Endothelial cell of umbilical vein (primary cell): ENCODE measurements around the gene PRICKLE4.

Experiments
- EZH2 ChIP-seq: IDR thresholded peaks from 2 replicates; pipeline ENCODE4 v1.6.1; 2012; ENCODE audit warnings: borderline replicate concordance, low read depth, mild to moderate bottlenecking, moderate library complexity, low read length, inconsistent platforms; ENCODE audit not compliant: severe bottlenecking
- FOS ChIP-seq: IDR thresholded peaks from 2 replicates; pipeline ENCODE4 v1.6.1; 2011; ENCODE audit warnings: mild to moderate bottlenecking, low read length, moderate library complexity, borderline replicate concordance; ENCODE audit not compliant: insufficient read depth
- GATA2 ChIP-seq: IDR thresholded peaks from 2 replicates; pipeline ENCODE4 v1.7.0; 2011; ENCODE audit warnings: low read depth, mild to moderate bottlenecking, moderate library complexity, mixed read lengths, low read length; ENCODE audit not compliant: insufficient read length, insufficient read depth
- MYC ChIP-seq: IDR thresholded peaks from one replicate; pipeline ENCODE4 v1.6.1; 2011; ENCODE audit warnings: mild to moderate bottlenecking, low read depth, low read length
- POLR2A ChIP-seq: IDR thresholded peaks from 2 replicates; pipeline ENCODE4 v1.6.1; 2012; ENCODE audit warnings: low read depth, mild to moderate bottlenecking, control low read depth, low read length
- POLR2AphosphoS5 ChIP-seq: IDR thresholded peaks from 2 replicates; pipeline ENCODE4 v1.6.1; 2012; ENCODE audit warnings: low read depth, mild to moderate bottlenecking, control low read depth, low read length, moderate library complexity; ENCODE audit not compliant: insufficient read depth
- TF ChIP-seq, protein P1 (sequence below), 2 donors: IDR thresholded peaks; 1 replicate in 1 of 2; 2 replicates in 1 of 2; pipeline ENCODE4 v1.5.1; 2011; ENCODE audit warnings: low read length in 2 of 2, mild to moderate bottlenecking in 2 of 2, moderate library complexity in 2 of 2, control low read depth in 1 of 2, inconsistent platforms in 1 of 2, low read depth in 1 of 2; ENCODE audit not compliant: insufficient read depth in 1 of 2; ENCODE audit errors: extremely low read depth in 1 of 2
- TF ChIP-seq, protein P2 (sequence below): IDR thresholded peaks from 2 replicates; pipeline ENCODE4 v1.6.1; 2011; ENCODE audit not compliant: insufficient read depth, insufficient read length

DNA sequence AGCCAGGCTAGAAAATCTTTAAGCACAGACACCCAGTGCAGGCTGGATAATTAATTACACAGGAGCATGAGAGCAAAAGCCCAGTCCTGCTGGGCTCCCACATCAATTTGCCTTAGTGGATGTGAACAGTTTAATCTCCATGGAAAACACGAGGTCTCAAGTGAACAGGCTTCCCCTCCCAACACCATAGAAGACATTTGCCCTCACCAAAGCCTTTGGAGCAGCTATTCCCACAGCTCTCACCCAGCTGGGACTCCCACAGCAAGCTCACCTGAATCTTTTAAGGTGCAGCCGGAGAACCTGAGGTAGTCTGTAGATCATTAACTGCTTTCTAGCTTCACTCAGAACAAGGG lies 19.0 kb downstream of the PRICKLE4 start:
- TF ChIP-seq POLR2AphosphoS5: no peak
- TF ChIP-seq, protein P1, sequence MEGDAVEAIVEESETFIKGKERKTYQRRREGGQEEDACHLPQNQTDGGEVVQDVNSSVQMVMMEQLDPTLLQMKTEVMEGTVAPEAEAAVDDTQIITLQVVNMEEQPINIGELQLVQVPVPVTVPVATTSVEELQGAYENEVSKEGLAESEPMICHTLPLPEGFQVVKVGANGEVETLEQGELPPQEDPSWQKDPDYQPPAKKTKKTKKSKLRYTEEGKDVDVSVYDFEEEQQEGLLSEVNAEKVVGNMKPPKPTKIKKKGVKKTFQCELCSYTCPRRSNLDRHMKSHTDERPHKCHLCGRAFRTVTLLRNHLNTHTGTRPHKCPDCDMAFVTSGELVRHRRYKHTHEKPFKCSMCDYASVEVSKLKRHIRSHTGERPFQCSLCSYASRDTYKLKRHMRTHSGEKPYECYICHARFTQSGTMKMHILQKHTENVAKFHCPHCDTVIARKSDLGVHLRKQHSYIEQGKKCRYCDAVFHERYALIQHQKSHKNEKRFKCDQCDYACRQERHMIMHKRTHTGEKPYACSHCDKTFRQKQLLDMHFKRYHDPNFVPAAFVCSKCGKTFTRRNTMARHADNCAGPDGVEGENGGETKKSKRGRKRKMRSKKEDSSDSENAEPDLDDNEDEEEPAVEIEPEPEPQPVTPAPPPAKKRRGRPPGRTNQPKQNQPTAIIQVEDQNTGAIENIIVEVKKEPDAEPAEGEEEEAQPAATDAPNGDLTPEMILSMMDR (IDR thresholded peaks at IDR 0.05; ENCODE audit: extremely low read depth in 1 of 2, insufficient read depth in 1 of 2, low read depth in 1 of 2, low read length in 2 of 2): no peak
- no peak for TF ChIP-seq POLR2A
- TF ChIP-seq, protein P2, sequence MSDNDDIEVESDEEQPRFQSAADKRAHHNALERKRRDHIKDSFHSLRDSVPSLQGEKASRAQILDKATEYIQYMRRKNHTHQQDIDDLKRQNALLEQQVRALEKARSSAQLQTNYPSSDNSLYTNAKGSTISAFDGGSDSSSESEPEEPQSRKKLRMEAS: no peak
- no peak for TF ChIP-seq FOS
- TF ChIP-seq EZH2: no peak
- TF ChIP-seq MYC: no peak
- no peak for TF ChIP-seq GATA2
